Ascending aorta (tissue), 2 donors: ENCODE results near the gene VNN1. TPM values are rescaled to one million over a fixed set of nuclear protein-coding genes. Genes with fewer than 3 reads are reported as not detected.

Experiments used
- DNase-seq, 2 donors: peaks; one replicate each; pipeline ENCODE4 v3.0.0-alpha.2; 2019; ENCODE audit warnings: low spot score in 2 of 2
- H3K27ac ChIP-seq, 2 donors: fragments of 200-600 bp; sonication (generic); one replicate each; pipeline ENCODE4 v1.5.1; 2016 to 2017; ENCODE audit warnings: mild to moderate bottlenecking in 1 of 2
- H3K27me3 ChIP-seq: fragments of 200-600 bp; sonication (generic); one replicate; pipeline ENCODE4 v1.5.1; 2017
- H3K36me3 ChIP-seq, 2 donors: fragments of 200-600 bp; sonication (generic); one replicate each; pipeline ENCODE4 v1.5.1; 2016
- H3K4me1 ChIP-seq, 2 donors: fragments of 200-600 bp; sonication (generic); one replicate each; pipeline ENCODE4 v1.5.1; 2016 to 2017; ENCODE audit warnings: mild to moderate bottlenecking in 1 of 2
- H3K4me3 ChIP-seq, 2 donors: fragments of 200-600 bp; sonication (generic); one replicate each; pipeline ENCODE4 v1.5.1; 2016 to 2017; ENCODE audit warnings: mild to moderate bottlenecking in 1 of 2
- H3K9me3 ChIP-seq, 2 donors: fragments of 200-600 bp; sonication (generic); one replicate each; pipeline ENCODE4 v1.5.1; 2016
- intact Hi-C: fragments of 100-400 bp; cut with DNase I; formaldehyde crosslinking; loops from one replicate; pipeline ENCODE4 v1.15.1; 2023
- total RNA-seq: library from RNA; depleted of rRNA; stranded (reverse); fragments of >200 nt; gene quantifications from one replicate; pipeline ENCODE4 v1.1.0, GENCODE V29; 2016
- TF ChIP-seq, protein P1 (sequence below), 3 experiments: fragments of 200-600 bp in 2 of 3; fragments of 450-650 bp in 1 of 3; sonication (generic) in 2 of 3; IDR thresholded peaks; one replicate each; pipeline ENCODE4 v1.5.1; 2016 to 2019; ENCODE audit warnings: antibody characterized with exemption in 3 of 3, mild to moderate bottlenecking in 1 of 3, moderate library complexity in 1 of 3

VNN1 gene
- total RNA-seq, 1 donor from 2014 or later = not detected

GRCh38 chr6:132695773-132696172, 18.1 kb downstream of the VNN1 start:
- Histone ChIP-seq H3K27ac (no peak overlapping the region), H3K4me1 (no peaks in the 10 kb centered on the region), H3K27me3 (no peaks in the 10 kb centered on the region), H3K36me3 (no peaks in the 10 kb centered on the region), H3K4me3 (no peak overlapping the region), H3K9me3 (peaks cover 0 to 9% of the 10 kb centered on the region in 2 donors)
- no peak for DNase-seq
- TF ChIP-seq, protein P1, sequence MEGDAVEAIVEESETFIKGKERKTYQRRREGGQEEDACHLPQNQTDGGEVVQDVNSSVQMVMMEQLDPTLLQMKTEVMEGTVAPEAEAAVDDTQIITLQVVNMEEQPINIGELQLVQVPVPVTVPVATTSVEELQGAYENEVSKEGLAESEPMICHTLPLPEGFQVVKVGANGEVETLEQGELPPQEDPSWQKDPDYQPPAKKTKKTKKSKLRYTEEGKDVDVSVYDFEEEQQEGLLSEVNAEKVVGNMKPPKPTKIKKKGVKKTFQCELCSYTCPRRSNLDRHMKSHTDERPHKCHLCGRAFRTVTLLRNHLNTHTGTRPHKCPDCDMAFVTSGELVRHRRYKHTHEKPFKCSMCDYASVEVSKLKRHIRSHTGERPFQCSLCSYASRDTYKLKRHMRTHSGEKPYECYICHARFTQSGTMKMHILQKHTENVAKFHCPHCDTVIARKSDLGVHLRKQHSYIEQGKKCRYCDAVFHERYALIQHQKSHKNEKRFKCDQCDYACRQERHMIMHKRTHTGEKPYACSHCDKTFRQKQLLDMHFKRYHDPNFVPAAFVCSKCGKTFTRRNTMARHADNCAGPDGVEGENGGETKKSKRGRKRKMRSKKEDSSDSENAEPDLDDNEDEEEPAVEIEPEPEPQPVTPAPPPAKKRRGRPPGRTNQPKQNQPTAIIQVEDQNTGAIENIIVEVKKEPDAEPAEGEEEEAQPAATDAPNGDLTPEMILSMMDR (IDR thresholded peaks at IDR 0.05) = no peak
- intact Hi-C loops = no loop called here

DNA sequence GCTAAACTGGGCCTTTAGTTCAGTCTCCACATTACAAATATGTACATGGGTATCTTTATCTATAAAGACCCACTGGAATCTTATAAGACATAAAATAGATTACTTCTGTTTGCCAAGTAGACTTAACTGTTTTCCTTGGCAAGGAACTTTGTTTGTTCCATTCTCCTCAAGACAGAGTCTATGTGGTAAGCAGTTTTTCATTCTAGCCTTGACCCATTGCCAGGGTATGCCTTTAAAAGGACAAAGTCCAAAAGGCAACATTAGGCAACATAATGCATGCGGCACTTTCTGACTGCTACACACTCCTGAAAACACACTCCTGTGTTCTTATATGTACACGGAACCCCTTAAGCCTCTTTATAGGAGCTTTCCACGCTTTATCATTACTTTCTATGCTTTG, 20.4 kb downstream of the VNN1 start:
- no peaks in the 10 kb centered on the region for H3K27me3 ChIP-seq
- no peak for DNase-seq
- no peak overlapping the region for H3K27ac ChIP-seq
- no peaks in the 10 kb centered on the region for H3K4me1 ChIP-seq
- no peak overlapping the region for H3K4me3 ChIP-seq
- intact Hi-C loops = no loop called here
- TF ChIP-seq, protein P1 (IDR thresholded peaks at IDR 0.05) = no peak
- H3K36me3 ChIP-seq = no peaks in the 10 kb centered on the region
- H3K9me3 ChIP-seq = peaks cover 0 to 9% of the 10 kb centered on the region in 2 donors

DNA sequence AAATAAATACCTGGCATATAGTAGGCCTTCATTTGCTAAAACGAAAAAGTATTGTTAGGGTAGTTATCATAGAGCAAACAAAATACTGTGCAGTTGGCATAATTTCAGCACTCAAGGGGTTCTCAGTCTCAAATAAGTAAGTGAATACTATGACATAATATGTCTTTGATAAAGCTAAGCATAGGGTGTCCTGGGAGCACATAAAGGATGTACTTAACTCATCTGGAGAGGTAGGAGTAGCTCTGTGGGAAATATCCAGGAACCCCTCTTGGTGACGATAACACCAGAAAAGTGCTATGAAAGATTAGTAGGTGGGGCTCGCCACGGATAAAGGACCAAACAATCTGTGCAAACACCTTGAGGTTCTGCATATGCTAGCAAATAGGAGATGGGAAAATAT, 23.2 kb downstream of the VNN1 start:
- Histone ChIP-seq H3K36me3 (no peaks in the 10 kb centered on the region), H3K4me1 (no peaks in the 10 kb centered on the region), H3K27ac (no peak overlapping the region), H3K9me3 (peaks cover 0 to 4% of the 10 kb centered on the region in 2 donors), H3K4me3 (no peak overlapping the region), H3K27me3 (no peaks in the 10 kb centered on the region)
- intact Hi-C loops = no loop called here
- DNase-seq = no peak
- TF ChIP-seq, protein P1 (IDR thresholded peaks at IDR 0.05) = no peak

- intact Hi-C loops = no loop called here
- TF ChIP-seq, protein P1 (IDR thresholded peaks at IDR 0.05) = no peak
These were observed 26.5 kb downstream of the VNN1 start for GRCh38 chr6:132687306-132687705.

DNA sequence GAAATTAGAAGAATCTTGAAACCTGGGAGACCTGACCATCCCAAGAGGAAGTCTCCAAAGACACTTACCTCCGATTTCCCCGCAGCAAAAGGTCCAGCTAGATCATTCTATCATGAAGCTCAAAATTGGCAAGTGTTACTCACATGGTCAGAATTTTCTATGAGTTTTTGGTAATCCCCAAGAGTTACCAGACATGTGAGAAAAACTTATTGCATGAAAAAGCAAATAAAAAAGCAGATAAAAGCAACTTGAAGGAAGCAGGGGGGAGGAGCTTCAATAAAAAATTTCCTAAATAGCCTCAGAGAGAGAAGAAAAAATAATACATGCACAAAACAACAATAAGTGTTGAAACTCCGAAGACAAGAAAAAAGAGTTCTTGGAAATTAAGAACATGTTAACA, 27.3 kb downstream of the VNN1 start:
- DNase-seq = no peak
- H3K27ac ChIP-seq = no peak overlapping the region
- H3K36me3 ChIP-seq = no peaks in the 10 kb centered on the region
- no peaks in the 10 kb centered on the region for H3K9me3 ChIP-seq
- H3K4me3 ChIP-seq = no peak overlapping the region
- TF ChIP-seq, protein P1 (IDR thresholded peaks at IDR 0.05) = no peak
- H3K27me3 ChIP-seq = no peaks in the 10 kb centered on the region
- no peaks in the 10 kb centered on the region for H3K4me1 ChIP-seq
- intact Hi-C loops = no loop called here

More at GRCh38 chr6:132687306-132687705, 26.5 kb downstream of the VNN1 start:
- H3K36me3 ChIP-seq = no peaks in the 10 kb centered on the region
- DNase-seq = no peak
- H3K4me1 ChIP-seq = no peaks in the 10 kb centered on the region
- H3K27me3 ChIP-seq = no peaks in the 10 kb centered on the region
- H3K9me3 ChIP-seq = no peaks in the 10 kb centered on the region
- H3K27ac ChIP-seq = no peak overlapping the region
- H3K4me3 ChIP-seq = no peak overlapping the region

- Histone ChIP-seq H3K27ac (no peak overlapping the region), H3K9me3 (no peaks in the 10 kb centered on the region), H3K36me3 (no peaks in the 10 kb centered on the region), H3K27me3 (no peaks in the 10 kb centered on the region), H3K4me3 (no peak overlapping the region), H3K4me1 (no peaks in the 10 kb centered on the region)
- TF ChIP-seq, protein P1 (IDR thresholded peaks at IDR 0.05) = no peak
- intact Hi-C loops = no loop called here
- DNase-seq = no peak
These were observed 28.8 kb downstream of the VNN1 start for GRCh38 chr6:132685009-132685408.
